Glutamatergic neuron (in vitro differentiated cells): ENCODE measurements around the gene GLI1. TPM values are rescaled to one million over a fixed set of nuclear protein-coding genes. Genes with fewer than 3 reads are reported as not detected.

Source experiments
- DNase-seq: peaks from one replicate; pipeline ENCODE4 v3.0.0; 2022
- H3K27ac Mint-ChIP-seq: one replicate; pipeline ENCODE4 v1.8.0; 2020; ENCODE audit warnings: mild to moderate bottlenecking, mixed read lengths, inconsistent platforms; ENCODE audit not compliant: unreplicated experiment
- H3K27me3 Mint-ChIP-seq: one replicate; pipeline ENCODE4 v1.8.0; 2020; ENCODE audit warnings: mild to moderate bottlenecking, moderate library complexity, mixed read lengths, inconsistent platforms; ENCODE audit not compliant: unreplicated experiment
- H3K36me3 Mint-ChIP-seq: one replicate; pipeline ENCODE4 v1.8.0; 2020; ENCODE audit warnings: mild to moderate bottlenecking, mixed read lengths, inconsistent platforms; ENCODE audit not compliant: unreplicated experiment
- H3K4me1 Mint-ChIP-seq: one replicate; pipeline ENCODE4 v1.8.0; 2020; ENCODE audit warnings: mild to moderate bottlenecking, low read depth, mixed read lengths, inconsistent platforms; ENCODE audit not compliant: unreplicated experiment
- H3K4me3 Mint-ChIP-seq: one replicate; pipeline ENCODE4 v1.8.0; 2020; ENCODE audit warnings: mild to moderate bottlenecking, mixed read lengths, inconsistent platforms; ENCODE audit not compliant: unreplicated experiment
- H3K9me3 Mint-ChIP-seq: one replicate; pipeline ENCODE4 v1.8.0; 2020; ENCODE audit warnings: mild to moderate bottlenecking, moderate library complexity, mixed read lengths, inconsistent platforms; ENCODE audit not compliant: unreplicated experiment
- CTCF ChIP-seq: fragments of 200-600 bp; sonication (generic); IDR thresholded peaks from one replicate; pipeline ENCODE4 v1.5.0; 2021; ENCODE audit not compliant: partially characterized antibody, unreplicated experiment
- total RNA-seq: library from RNA; stranded (reverse); fragmentation: NEBNext Ultra II Directional; extraction: Animal tissue kit (Norgen Biotek cat#: 25700); gene quantifications from one replicate; pipeline ENCODE4 v1.2.1, GENCODE V29; 2021; ENCODE audit not compliant: unreplicated experiment

GLI1 gene
- total RNA-seq, 1 donor from 2014 or later = 2.3 TPM

DNA sequence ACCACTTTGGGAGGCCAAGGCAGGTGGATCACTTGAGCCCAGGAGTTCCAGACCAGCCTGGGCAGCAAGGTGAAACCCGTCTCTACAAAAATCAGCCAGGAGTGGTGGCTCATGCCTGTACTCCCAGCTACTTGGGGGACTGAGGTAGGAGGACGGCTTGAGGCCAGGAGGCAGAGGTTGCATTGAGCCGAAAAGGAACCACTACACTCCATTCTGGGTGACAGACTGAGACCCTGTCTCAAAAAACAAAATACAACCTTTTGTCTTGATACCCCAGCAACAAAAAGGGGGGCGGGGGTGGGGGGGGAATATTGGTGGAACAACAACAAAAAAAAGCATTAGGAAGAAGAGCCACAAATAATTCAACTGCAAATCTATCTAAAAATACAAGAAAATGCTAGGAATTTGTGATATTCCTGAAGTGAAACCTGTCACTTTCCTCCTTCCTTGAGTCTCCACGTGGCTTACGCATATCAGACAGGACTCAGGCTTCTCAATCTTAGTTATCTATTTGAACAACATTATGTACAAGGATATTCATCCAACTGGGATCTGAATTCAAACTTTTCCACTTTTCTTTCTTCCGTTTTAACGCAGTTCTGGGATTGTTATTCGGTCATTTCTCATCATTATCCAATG, 30.0 kb upstream of the GLI1 start:
- no peak for TF ChIP-seq CTCF
- Mint-ChIP-seq H3K4me1 (peaks cover 5% of the 10 kb centered on the region), H3K9me3 (peaks cover 8% of the 10 kb centered on the region), H3K36me3 (no peaks in the 10 kb centered on the region), H3K27ac (peak overlapping the region; percentile 72), H3K4me3 (peak overlapping the region; percentile 93), H3K27me3 (peaks cover 6% of the 10 kb centered on the region)
- no peak for DNase-seq

DNA sequence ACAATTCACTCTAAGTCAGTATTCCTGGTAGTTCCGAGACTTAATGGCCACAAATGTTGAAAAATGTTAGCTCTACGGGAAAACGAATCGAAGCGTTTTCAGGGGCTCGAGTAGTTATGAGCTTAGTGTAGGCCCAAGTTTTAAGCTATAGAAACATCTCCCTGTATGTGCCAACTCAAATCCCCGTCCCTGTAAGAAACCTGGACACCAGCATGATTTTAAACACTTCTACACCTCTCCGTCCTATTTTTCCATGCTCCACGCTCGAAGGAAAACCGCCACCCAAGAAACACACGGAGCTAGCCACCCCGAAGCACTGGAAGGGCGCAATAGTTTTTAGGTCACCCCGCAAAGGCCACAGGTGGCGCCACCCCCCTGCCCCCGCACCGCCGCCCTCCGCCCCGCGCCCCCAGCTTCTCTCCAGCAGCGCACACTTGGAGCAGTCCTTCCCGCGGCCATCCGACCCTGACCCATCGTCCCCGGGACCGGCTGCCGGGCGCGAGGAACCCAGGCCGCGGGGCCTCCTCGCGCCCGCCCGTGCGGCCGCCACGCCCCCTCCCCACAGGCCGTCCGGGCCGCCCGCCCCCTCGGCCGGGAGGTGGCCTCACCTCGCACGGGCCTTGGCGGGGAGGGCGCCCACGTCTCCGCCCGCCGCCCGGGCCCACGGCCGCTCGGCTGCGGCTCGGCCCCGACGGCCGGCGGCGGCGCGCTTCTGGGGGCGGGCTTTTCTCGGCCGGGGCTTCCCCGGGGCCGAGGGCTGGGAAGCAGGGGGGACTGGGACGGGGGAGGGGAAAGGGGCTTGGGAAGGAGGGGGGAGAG, 29.3 kb upstream of the GLI1 start:
- Mint-ChIP-seq H3K36me3 (no peaks in the 10 kb centered on the region), H3K4me3 (peak overlapping the region; percentile 93), H3K9me3 (peaks cover 8% of the 10 kb centered on the region), H3K27ac (peak overlapping the region; percentile 79), H3K4me1 (peaks cover 5% of the 10 kb centered on the region), H3K27me3 (peaks cover 6% of the 10 kb centered on the region)
- peak; percentile 66 for DNase-seq
- TF ChIP-seq CTCF = no peak

GRCh38 chr12:57430931-57431566, 28.5 kb upstream of the GLI1 start, which contains the start of gene R3HDM2:
Gene R3HDM2 (minus strand): TSS chr12:57431043. CDS start chr12:57310428, 120,615 bp downstream.
- H3K4me3 Mint-ChIP-seq = peak within 1 kb of the TSS; percentile 93
- H3K9me3 Mint-ChIP-seq = peaks cover 8% of the 10 kb centered on the region
- H3K36me3 Mint-ChIP-seq = no peaks in the 10 kb centered on the region
- peaks cover 6% of the 10 kb centered on the region for H3K27me3 Mint-ChIP-seq
- peak within 1 kb of the TSS; percentile 79 for H3K27ac Mint-ChIP-seq
- TF ChIP-seq CTCF = no peak
- DNase-seq = peak; percentile 93
- peaks cover 5% of the 10 kb centered on the region for H3K4me1 Mint-ChIP-seq

- H3K27me3 Mint-ChIP-seq = peaks cover 6% of the 10 kb centered on the region
- H3K27ac Mint-ChIP-seq = peak overlapping the region; percentile 79
- H3K4me3 Mint-ChIP-seq = peak overlapping the region; percentile 88
- H3K36me3 Mint-ChIP-seq = no peaks in the 10 kb centered on the region
- peaks cover 5% of the 10 kb centered on the region for H3K4me1 Mint-ChIP-seq
- TF ChIP-seq CTCF = no peak
- H3K9me3 Mint-ChIP-seq = peaks cover 8% of the 10 kb centered on the region
- no peak for DNase-seq
Observed at GRCh38 chr12:57431654-57432188, 27.9 kb upstream of the GLI1 start.
